Astrocyte (in vitro differentiated cells and primary cell): ENCODE data around the gene ST6GALNAC3. TPM values are rescaled to one million over a fixed set of nuclear protein-coding genes. Genes with fewer than 3 reads are reported as not detected.

Experiments used
- DNase-seq: peaks from one replicate; pipeline ENCODE4 v3.0.0-alpha.2; 2010; ENCODE audit warnings: low read depth
- FAIRE-seq: peaks from 2 replicates; lab custom pipeline; 2011; peaks lifted over from hg19 to GRCh38; lab: Jason Lieb, UNC
- H2AFZ ChIP-seq: 2 replicates; pipeline ENCODE4 v1.6.0; 2012; ENCODE audit warnings: low read depth, low read length, inconsistent platforms
- H3K27ac ChIP-seq: 2 replicates; pipeline ENCODE4 v1.5.1; 2011; ENCODE audit warnings: low read depth, low read length, inconsistent platforms
- H3K27me3 ChIP-seq: 2 replicates; pipeline ENCODE4 v1.6.0; 2011; ENCODE audit warnings: low read length, inconsistent platforms; ENCODE audit not compliant: insufficient read depth
- H3K36me3 ChIP-seq: 2 replicates; pipeline ENCODE4 v1.5.1; 2011; ENCODE audit warnings: low read length, inconsistent platforms; ENCODE audit not compliant: insufficient read depth
- H3K4me1 ChIP-seq: 2 replicates; pipeline ENCODE4 v1.5.1; 2011; ENCODE audit warnings: low read length, inconsistent platforms; ENCODE audit not compliant: insufficient read depth
- H3K4me2 ChIP-seq: 2 replicates; pipeline ENCODE4 v1.6.0; 2012; ENCODE audit warnings: low read length, inconsistent platforms
- H3K4me3 ChIP-seq: 2 replicates; pipeline ENCODE4 v1.5.1; 2011; ENCODE audit warnings: low read depth, mild to moderate bottlenecking, low read length, inconsistent platforms; ENCODE audit not compliant: insufficient read depth
- H3K79me2 ChIP-seq: 2 replicates; pipeline ENCODE4 v1.6.0; 2012; ENCODE audit warnings: mild to moderate bottlenecking, low read length, inconsistent platforms; ENCODE audit not compliant: insufficient read depth
- H3K9ac ChIP-seq: 2 replicates; pipeline ENCODE4 v1.6.0; 2012; ENCODE audit warnings: mild to moderate bottlenecking, low read length, inconsistent platforms
- H3K9me3 ChIP-seq: 2 replicates; pipeline ENCODE4 v1.5.1; 2012; ENCODE audit warnings: low read depth, mild to moderate bottlenecking, low read length, inconsistent platforms; ENCODE audit not compliant: insufficient read depth
- H4K20me1 ChIP-seq: 2 replicates; pipeline ENCODE4 v1.6.0; 2012; ENCODE audit warnings: low read length, inconsistent platforms; ENCODE audit not compliant: insufficient read depth
- H3K27ac Mint-ChIP-seq: one replicate; pipeline ENCODE4 v1.8.0; 2021; ENCODE audit warnings: mild to moderate bottlenecking, mixed read lengths; ENCODE audit not compliant: unreplicated experiment
- H3K27me3 Mint-ChIP-seq: one replicate; pipeline ENCODE4 v1.8.0; 2021; ENCODE audit warnings: low read depth, mixed read lengths; ENCODE audit not compliant: unreplicated experiment
- H3K36me3 Mint-ChIP-seq: one replicate; pipeline ENCODE4 v1.8.0; 2021; ENCODE audit warnings: low read depth, mixed read lengths; ENCODE audit not compliant: unreplicated experiment
- H3K4me1 Mint-ChIP-seq: one replicate; pipeline ENCODE4 v1.8.0; 2021; ENCODE audit warnings: low read depth, mixed read lengths; ENCODE audit not compliant: unreplicated experiment
- H3K4me3 Mint-ChIP-seq: one replicate; pipeline ENCODE4 v1.8.0; 2021; ENCODE audit warnings: mild to moderate bottlenecking, moderate library complexity, mixed read lengths; ENCODE audit not compliant: unreplicated experiment
- H3K9me3 Mint-ChIP-seq: one replicate; pipeline ENCODE4 v1.8.0; 2021; ENCODE audit warnings: mild to moderate bottlenecking, mixed read lengths; ENCODE audit not compliant: unreplicated experiment
- EZH2 ChIP-seq: IDR thresholded peaks from 2 replicates; pipeline ENCODE4 v1.6.1; 2012; ENCODE audit warnings: mild to moderate bottlenecking, low read length, inconsistent platforms; ENCODE audit not compliant: insufficient read depth
- total RNA-seq: library from RNA; stranded (reverse); gene quantifications from 2 replicates; pipeline ENCODE4 v1.2.1, GENCODE V29; 2021
- TF ChIP-seq, protein P1 (sequence below): IDR thresholded peaks from 2 replicates; pipeline ENCODE4 v1.5.1; 2011; ENCODE audit warnings: low read depth, mild to moderate bottlenecking, inconsistent platforms, low read length, moderate library complexity; ENCODE audit not compliant: insufficient read depth

ST6GALNAC3 gene
- total RNA-seq, 1 donor from 2014 or later, result 3.2 TPM

DNA sequence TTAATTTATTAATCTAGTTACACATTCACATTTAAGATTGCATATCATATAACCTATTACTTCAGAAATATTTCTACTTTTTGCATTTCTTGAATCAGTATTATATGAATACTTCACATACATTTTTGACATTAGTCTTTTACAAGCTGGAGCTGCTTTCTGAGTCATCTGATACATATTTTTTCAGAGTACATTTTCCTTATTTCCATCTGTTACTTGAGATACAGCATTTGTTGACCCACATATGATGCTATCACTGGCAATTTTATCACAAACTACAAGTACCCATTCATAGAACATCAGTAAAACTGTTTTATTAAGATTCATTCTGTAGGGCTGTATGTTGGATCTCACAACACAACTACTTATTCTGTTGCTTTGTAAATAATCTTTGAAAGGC is 425.6 kb downstream of the ST6GALNAC3 start:
- peaks cover 11% of the 10 kb centered on the region for H3K4me1 Mint-ChIP-seq
- H3K4me3 ChIP-seq, result no peak overlapping the region
- no peak overlapping the region for H3K27ac Mint-ChIP-seq
- no peaks in the 10 kb centered on the region for H4K20me1 ChIP-seq
- no peak overlapping the region for H3K4me2 ChIP-seq
- H3K27me3 ChIP-seq, result no peaks in the 10 kb centered on the region
- H3K9me3 ChIP-seq, result no peaks in the 10 kb centered on the region
- H3K36me3 Mint-ChIP-seq, result no peaks in the 10 kb centered on the region
- no peak overlapping the region for H3K27ac ChIP-seq
- H3K4me3 Mint-ChIP-seq, result no peak overlapping the region
- H2AFZ ChIP-seq, result no peak overlapping the region
- FAIRE-seq, result no peak
- H3K27me3 Mint-ChIP-seq, result peaks cover 2% of the 10 kb centered on the region
- H3K36me3 ChIP-seq, result no peaks in the 10 kb centered on the region
- no peaks in the 10 kb centered on the region for H3K9me3 Mint-ChIP-seq
- TF ChIP-seq, protein P1, sequence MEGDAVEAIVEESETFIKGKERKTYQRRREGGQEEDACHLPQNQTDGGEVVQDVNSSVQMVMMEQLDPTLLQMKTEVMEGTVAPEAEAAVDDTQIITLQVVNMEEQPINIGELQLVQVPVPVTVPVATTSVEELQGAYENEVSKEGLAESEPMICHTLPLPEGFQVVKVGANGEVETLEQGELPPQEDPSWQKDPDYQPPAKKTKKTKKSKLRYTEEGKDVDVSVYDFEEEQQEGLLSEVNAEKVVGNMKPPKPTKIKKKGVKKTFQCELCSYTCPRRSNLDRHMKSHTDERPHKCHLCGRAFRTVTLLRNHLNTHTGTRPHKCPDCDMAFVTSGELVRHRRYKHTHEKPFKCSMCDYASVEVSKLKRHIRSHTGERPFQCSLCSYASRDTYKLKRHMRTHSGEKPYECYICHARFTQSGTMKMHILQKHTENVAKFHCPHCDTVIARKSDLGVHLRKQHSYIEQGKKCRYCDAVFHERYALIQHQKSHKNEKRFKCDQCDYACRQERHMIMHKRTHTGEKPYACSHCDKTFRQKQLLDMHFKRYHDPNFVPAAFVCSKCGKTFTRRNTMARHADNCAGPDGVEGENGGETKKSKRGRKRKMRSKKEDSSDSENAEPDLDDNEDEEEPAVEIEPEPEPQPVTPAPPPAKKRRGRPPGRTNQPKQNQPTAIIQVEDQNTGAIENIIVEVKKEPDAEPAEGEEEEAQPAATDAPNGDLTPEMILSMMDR, result no peak
- no peak for TF ChIP-seq EZH2
- H3K4me1 ChIP-seq, result no peaks in the 10 kb centered on the region
- DNase-seq, result no peak
- H3K79me2 ChIP-seq, result no peaks in the 10 kb centered on the region
- no peak overlapping the region for H3K9ac ChIP-seq

DNA sequence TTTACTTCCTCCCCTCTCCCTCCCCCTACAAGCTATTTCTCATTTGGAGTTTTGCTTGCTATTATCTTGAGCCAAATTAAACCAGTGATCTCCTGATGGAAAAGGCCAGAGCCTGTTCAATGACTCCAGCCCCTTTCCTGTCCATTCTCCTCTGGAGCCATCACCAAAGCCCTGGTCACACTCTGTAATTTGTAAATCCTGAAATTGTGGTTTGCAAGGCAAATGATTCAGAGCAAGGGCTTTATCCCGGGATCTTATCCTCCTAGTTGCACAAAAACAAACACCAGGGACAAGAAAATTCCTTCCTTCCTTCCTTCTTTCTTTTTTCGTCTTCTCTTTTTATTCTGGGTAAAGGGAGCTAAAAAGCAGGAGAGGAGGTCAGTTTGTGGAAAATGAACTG is 426.6 kb downstream of the ST6GALNAC3 start:
- H3K27me3 ChIP-seq, result no peaks in the 10 kb centered on the region
- Mint-ChIP-seq H3K27ac (peak overlapping the region; percentile 70), H3K27me3 (peaks cover 2% of the 10 kb centered on the region), H3K4me1 (peaks cover 11% of the 10 kb centered on the region), H3K36me3 (no peaks in the 10 kb centered on the region), H3K4me3 (no peak overlapping the region), H3K9me3 (no peaks in the 10 kb centered on the region)
- H2AFZ ChIP-seq, result peak overlapping the region; percentile 0
- no peaks in the 10 kb centered on the region for H3K79me2 ChIP-seq
- peak; percentile 25 for DNase-seq
- H4K20me1 ChIP-seq, result no peaks in the 10 kb centered on the region
- H3K4me1 ChIP-seq, result no peaks in the 10 kb centered on the region
- peak overlapping the region; percentile 22 for H3K4me2 ChIP-seq
- H3K4me3 ChIP-seq, result no peak overlapping the region
- TF ChIP-seq, protein P1, result no peak
- TF ChIP-seq EZH2, result no peak
- H3K9ac ChIP-seq, result no peak overlapping the region
- no peaks in the 10 kb centered on the region for H3K36me3 ChIP-seq
- no peak for FAIRE-seq
- H3K27ac ChIP-seq, result no peak overlapping the region
- no peaks in the 10 kb centered on the region for H3K9me3 ChIP-seq

DNA sequence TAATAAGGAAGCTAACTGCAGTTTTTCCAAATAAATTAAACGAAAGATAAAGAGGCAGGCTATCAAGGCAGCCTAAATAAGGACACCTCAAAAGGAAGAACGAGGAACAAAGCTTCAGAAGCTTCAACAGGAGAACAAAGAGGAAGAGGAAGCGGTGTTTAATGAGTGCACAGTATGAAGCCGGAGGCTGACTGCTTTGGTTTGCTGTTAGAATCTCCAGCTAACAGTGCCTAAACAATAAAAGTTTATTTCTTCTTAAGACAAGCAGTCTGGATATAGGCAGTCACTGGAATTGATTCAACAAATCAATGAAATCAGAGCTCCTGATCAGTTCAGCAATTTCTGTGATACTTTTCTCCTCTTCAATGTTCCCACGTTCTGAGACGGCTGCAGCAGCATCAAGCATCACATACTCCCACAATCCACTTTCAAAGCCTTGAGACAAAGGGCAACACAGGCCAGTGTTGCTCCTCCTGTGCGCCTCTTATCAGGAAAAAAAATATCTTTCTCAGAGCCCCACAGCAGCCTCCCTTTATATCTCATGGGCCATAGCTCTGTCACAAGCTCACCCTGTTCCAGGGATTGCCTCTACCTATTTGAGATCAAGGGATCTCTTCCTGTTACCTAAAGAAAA is 427.2 kb downstream of the ST6GALNAC3 start:
- FAIRE-seq, result no peak
- Mint-ChIP-seq H3K27me3 (peaks cover 2% of the 10 kb centered on the region), H3K36me3 (no peaks in the 10 kb centered on the region), H3K4me3 (no peak overlapping the region), H3K9me3 (no peaks in the 10 kb centered on the region), H3K27ac (peak overlapping the region; percentile 70), H3K4me1 (peaks cover 11% of the 10 kb centered on the region)
- Histone ChIP-seq H3K9me3 (no peaks in the 10 kb centered on the region), H3K9ac (no peak overlapping the region), H3K27me3 (no peaks in the 10 kb centered on the region), H4K20me1 (no peaks in the 10 kb centered on the region), H3K4me1 (no peaks in the 10 kb centered on the region), H3K36me3 (no peaks in the 10 kb centered on the region), H3K79me2 (no peaks in the 10 kb centered on the region), H2AFZ (peak overlapping the region; percentile 0), H3K4me3 (no peak overlapping the region), H3K27ac (no peak overlapping the region), H3K4me2 (peak overlapping the region; percentile 22)
- TF ChIP-seq EZH2, result no peak
- TF ChIP-seq, protein P1, result no peak
- DNase-seq, result no peak
